IPS-NIHi7 (cell line): ENCODE results near the gene ATG2A.

Experiments used
- DNase-seq: peaks from one replicate; pipeline ENCODE4 v3.0.0; 2012; ENCODE audit warnings: mixed read lengths; ENCODE audit errors: extremely low spot score

Gene ATG2A

GRCh38 chr11:64885367-64886286, 31.4 kb downstream of the ATG2A start:
- no peak for DNase-seq

- no peak for DNase-seq
These were observed 33.0 kb downstream of the ATG2A start for GRCh38 chr11:64884019-64884418.

- no peak for DNase-seq
These were observed 33.4 kb downstream of the ATG2A start for GRCh38 chr11:64883575-64883974.

GRCh38 chr11:64882243-64882642, 34.8 kb downstream of the ATG2A start:
- no peak for DNase-seq

GRCh38 chr11:64881476-64881875, 35.5 kb downstream of the ATG2A start:
- no peak for DNase-seq

GRCh38 chr11:64880240-64881001, 36.6 kb downstream of the ATG2A start:
- DNase-seq: no peak

GRCh38 chr11:64879244-64879900, 37.6 kb downstream of the ATG2A start:
- no peak for DNase-seq

- DNase-seq: peak; percentile 99
These were observed 38.3 kb downstream of the ATG2A start, which contains the start of gene EHD1 for GRCh38 chr11:64878494-64879243. Gene EHD1 (minus strand): TSS chr11:64878621. CDS start chr11:64878464, 157 bp downstream.

GRCh38 chr11:64878223-64878493, 38.9 kb downstream of the ATG2A start:
- DNase-seq: no peak

- no peak for DNase-seq
These were observed 39.4 kb downstream of the ATG2A start for GRCh38 chr11:64877390-64878222.

- no peak for DNase-seq
These were observed 40.1 kb downstream of the ATG2A start for GRCh38 chr11:64876835-64877341.

- no peak for DNase-seq
These were observed 40.7 kb downstream of the ATG2A start for GRCh38 chr11:64876229-64876750.

- no peak for DNase-seq
These were observed 41.4 kb downstream of the ATG2A start for GRCh38 chr11:64875369-64876228.

GRCh38 chr11:64874308-64875240, 42.4 kb downstream of the ATG2A start:
- no peak for DNase-seq

GRCh38 chr11:64872790-64873488, 44.1 kb downstream of the ATG2A start:
- DNase-seq: no peak

GRCh38 chr11:64871492-64871891, 45.5 kb downstream of the ATG2A start:
- no peak for DNase-seq

GRCh38 chr11:64870893-64871466, 46.0 kb downstream of the ATG2A start:
- DNase-seq: no peak
